Measurements from ENCODE around the gene ITCH. TPM values are rescaled to one million over a fixed set of nuclear protein-coding genes. Genes with fewer than 3 reads are reported as not detected.
A peak's percentile ranks its signal among the peaks of the same experiment; 100 is the strongest.
"Not testable (repeated sequence)": the region's sequence is repeated elsewhere in the genome, so short reads cannot be mapped to it uniquely, and the experiment has no call there.

The ITCH gene
- total RNA-seq, 1 experiment from 2014 or later, result 68.3 TPM

DNA sequence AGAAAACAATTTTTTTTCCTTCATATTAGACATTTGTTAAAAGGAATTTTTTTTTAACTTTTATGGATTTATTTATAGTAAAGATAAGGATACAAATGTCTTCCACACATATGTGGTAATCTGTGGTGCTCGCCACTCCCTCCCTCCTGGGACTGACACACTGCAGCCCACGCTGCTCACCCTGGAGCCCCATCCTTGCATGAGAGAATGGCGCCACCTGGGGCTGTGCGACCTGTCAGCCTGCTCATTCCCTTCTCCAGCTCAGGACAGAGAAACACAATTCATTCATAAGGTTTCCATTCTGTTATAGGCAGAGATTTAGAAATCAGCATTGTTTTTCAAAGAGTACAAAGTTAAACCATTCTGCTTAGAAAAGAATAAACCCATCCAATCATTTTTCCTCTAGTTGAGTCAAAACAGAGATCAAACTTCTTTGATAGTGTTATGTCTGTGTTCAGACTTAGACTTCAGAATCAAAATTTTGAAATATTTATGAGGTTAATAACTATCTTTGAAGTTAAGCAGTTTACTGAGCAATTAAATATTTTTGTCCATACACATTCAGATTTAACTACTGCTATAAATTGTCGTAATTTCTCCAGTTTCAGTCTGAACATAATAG lies 110.3 kb downstream of the ITCH start:
- Mint-ChIP-seq H3K27me3 (ENCODE audit: insufficient read depth, unreplicated experiment) (no peaks in the 10 kb centered on the region), H3K36me3 (ENCODE audit: insufficient read depth, unreplicated experiment) (peaks cover 61% of the 10 kb centered on the region), H3K27ac (ENCODE audit: low read depth, unreplicated experiment) (no peak overlapping the region), H3K9me3 (ENCODE audit: unreplicated experiment) (no peaks in the 10 kb centered on the region), H3K4me3 (ENCODE audit: unreplicated experiment) (no peak overlapping the region), H3K4me1 (ENCODE audit: insufficient read depth, unreplicated experiment) (peaks cover 9% of the 10 kb centered on the region)
- peak; percentile 59 for DNase-seq (ENCODE audit: unreplicated experiment)
- ChIA-PET POLR2A (interaction anchor here (0.9 to 2.0 kb wide), 4 partner anchors 16 to 161 kb away, joined by 3 to 6 read pairs (median 4); no protein-coding TSS in a partner anchor), CTCF (interaction anchor here (0.5 to 2.7 kb wide), 8 partner anchors 11 to 368 kb away, joined by 3 to 33 read pairs (median 3); no protein-coding TSS in a partner anchor)
- TF ChIP-seq, protein P1, sequence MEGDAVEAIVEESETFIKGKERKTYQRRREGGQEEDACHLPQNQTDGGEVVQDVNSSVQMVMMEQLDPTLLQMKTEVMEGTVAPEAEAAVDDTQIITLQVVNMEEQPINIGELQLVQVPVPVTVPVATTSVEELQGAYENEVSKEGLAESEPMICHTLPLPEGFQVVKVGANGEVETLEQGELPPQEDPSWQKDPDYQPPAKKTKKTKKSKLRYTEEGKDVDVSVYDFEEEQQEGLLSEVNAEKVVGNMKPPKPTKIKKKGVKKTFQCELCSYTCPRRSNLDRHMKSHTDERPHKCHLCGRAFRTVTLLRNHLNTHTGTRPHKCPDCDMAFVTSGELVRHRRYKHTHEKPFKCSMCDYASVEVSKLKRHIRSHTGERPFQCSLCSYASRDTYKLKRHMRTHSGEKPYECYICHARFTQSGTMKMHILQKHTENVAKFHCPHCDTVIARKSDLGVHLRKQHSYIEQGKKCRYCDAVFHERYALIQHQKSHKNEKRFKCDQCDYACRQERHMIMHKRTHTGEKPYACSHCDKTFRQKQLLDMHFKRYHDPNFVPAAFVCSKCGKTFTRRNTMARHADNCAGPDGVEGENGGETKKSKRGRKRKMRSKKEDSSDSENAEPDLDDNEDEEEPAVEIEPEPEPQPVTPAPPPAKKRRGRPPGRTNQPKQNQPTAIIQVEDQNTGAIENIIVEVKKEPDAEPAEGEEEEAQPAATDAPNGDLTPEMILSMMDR (IDR thresholded peaks at IDR 0.05; ENCODE audit: unreplicated experiment), result peak; percentile 36
- BruUV-seq (replicated peaks), result no TSS peak
- intact Hi-C loops (cut with micrococcal nuclease), result loop anchor here (1.0 kb wide), 1 partner anchor 161 kb away; no protein-coding TSS in a partner anchor

DNA sequence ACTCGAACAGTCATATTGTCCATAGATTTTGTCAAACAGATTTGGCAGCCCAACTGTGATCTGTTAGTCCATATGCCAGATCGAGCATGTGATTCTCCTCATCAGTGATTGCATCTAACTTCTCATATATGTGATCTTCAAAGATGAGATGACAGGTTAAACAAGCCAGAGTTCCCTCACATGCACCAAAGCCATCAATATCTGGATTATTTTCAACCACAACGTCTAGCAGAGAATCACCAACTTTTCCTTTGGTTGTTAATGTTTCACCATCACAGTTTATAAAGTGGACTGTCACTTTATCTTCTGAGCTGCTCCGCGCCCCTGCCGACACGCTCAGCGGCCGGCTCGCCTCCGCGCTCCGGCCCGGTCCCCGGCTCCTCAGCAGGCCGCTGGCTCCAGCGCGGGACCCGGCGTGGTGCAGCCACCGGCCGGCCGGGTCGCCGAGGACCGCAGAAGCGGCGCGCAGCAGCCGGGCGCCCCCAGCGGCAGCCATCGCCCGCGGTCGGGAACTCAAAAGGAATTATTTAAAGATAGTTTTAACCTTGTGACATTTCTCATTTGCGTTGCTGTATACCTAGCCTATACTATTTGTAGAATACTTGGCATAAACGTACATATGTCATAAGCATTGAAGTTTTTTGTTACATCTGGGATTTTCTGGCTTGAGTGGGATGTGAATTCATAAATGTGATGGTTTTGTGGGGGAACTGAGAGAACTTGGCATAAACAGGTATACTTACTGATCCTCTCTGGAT lies 113.1 kb downstream of the ITCH start:
- Mint-ChIP-seq H3K27ac (ENCODE audit: low read depth, unreplicated experiment) (no peak overlapping the region), H3K36me3 (ENCODE audit: insufficient read depth, unreplicated experiment) (peaks cover 60% of the 10 kb centered on the region), H3K9me3 (ENCODE audit: unreplicated experiment) (no peaks in the 10 kb centered on the region), H3K4me3 (ENCODE audit: unreplicated experiment) (no peak overlapping the region), H3K4me1 (ENCODE audit: insufficient read depth, unreplicated experiment) (peaks cover 9% of the 10 kb centered on the region), H3K27me3 (ENCODE audit: insufficient read depth, unreplicated experiment) (no peaks in the 10 kb centered on the region)
- ChIA-PET POLR2A (interaction anchor here (1.3 kb wide), 1 partner anchor 10 kb away, joined by 4 read pairs; no protein-coding TSS in a partner anchor), CTCF (interaction anchor here (0.6 to 4.4 kb wide), 7 partner anchors 34 to 197 kb away, joined by 3 to 34 read pairs (median 3); no protein-coding TSS in a partner anchor)
- BruUV-seq (replicated peaks), result no TSS peak
- TF ChIP-seq, protein P1 (IDR thresholded peaks at IDR 0.05; ENCODE audit: unreplicated experiment), result no peak
- DNase-seq (ENCODE audit: unreplicated experiment), result peak; percentile 17
- intact Hi-C loops (cut with micrococcal nuclease), result no loop called here

DNA sequence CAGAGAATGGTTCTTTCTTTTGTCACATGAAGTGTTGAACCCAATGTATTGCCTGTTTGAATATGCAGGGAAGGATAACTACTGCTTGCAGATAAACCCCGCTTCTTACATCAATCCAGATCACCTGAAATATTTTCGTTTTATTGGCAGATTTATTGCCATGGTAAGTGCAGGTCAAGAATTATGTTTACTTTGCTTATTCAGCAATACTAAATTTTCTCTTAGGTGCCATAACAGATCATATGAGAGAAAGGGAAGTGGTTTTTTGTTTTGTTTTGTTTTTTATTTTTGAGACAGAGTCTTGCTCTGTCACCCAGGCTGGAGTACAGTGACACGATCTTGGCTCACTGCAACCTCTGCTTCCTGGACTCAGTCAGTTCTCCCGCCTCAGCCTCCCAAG lies 116.6 kb downstream of the ITCH start:
- ChIA-PET CTCF (no interaction called here), POLR2A (interaction anchor here (0.6 kb wide), 1 partner anchor 1031 kb away, joined by 3 read pairs; no protein-coding TSS in a partner anchor)
- DNase-seq (ENCODE audit: unreplicated experiment), result no peak
- H3K9me3 Mint-ChIP-seq (ENCODE audit: unreplicated experiment), result no peaks in the 10 kb centered on the region
- intact Hi-C loops (cut with micrococcal nuclease), result no loop called here
- H3K27ac Mint-ChIP-seq (ENCODE audit: low read depth, unreplicated experiment), result no peak overlapping the region
- TF ChIP-seq, protein P1 (IDR thresholded peaks at IDR 0.05; ENCODE audit: unreplicated experiment), result no peak
- no TSS peak for BruUV-seq (replicated peaks)
- no peak overlapping the region for H3K4me3 Mint-ChIP-seq (ENCODE audit: unreplicated experiment)
- peaks cover 70% of the 10 kb centered on the region for H3K36me3 Mint-ChIP-seq (ENCODE audit: insufficient read depth, unreplicated experiment)
- no peaks in the 10 kb centered on the region for H3K4me1 Mint-ChIP-seq (ENCODE audit: insufficient read depth, unreplicated experiment)
- H3K27me3 Mint-ChIP-seq (ENCODE audit: insufficient read depth, unreplicated experiment), result no peaks in the 10 kb centered on the region

DNA sequence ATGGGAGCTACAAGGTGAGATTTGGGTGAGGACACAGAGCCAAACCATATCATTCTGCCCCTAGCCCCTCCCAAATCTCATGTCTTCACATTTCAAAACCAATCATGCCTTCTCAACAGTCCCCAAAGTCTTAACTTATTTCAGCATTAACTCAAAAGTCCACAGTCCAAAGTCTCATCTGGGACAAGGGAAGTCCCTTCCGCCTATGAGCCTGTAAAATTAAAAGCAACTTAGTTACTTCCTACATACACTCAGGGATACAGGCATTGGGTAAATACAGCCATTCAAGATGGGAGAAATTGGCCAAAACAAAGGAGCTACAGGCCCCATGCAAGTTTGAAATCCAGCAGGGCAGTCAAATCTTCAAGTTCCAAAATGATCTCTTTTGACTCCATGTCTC lies 119.1 kb downstream of the ITCH start:
- H3K36me3 Mint-ChIP-seq (ENCODE audit: insufficient read depth, unreplicated experiment), result peaks cover 75% of the 10 kb centered on the region
- H3K9me3 Mint-ChIP-seq (ENCODE audit: unreplicated experiment); BruUV-seq (replicated peaks); POLR2A ChIA-PET; intact Hi-C loops (cut with micrococcal nuclease); H3K27me3 Mint-ChIP-seq (ENCODE audit: insufficient read depth, unreplicated experiment); H3K4me1 Mint-ChIP-seq (ENCODE audit: insufficient read depth, unreplicated experiment); H3K4me3 Mint-ChIP-seq (ENCODE audit: unreplicated experiment); H3K27ac Mint-ChIP-seq (ENCODE audit: low read depth, unreplicated experiment); DNase-seq (ENCODE audit: unreplicated experiment): not testable (repeated sequence)
- CTCF ChIA-PET, result interaction anchor here (0.6 to 1.1 kb wide), 2 partner anchors 56 to 63 kb away, joined by 3 read pairs; no protein-coding TSS in a partner anchor

DNA sequence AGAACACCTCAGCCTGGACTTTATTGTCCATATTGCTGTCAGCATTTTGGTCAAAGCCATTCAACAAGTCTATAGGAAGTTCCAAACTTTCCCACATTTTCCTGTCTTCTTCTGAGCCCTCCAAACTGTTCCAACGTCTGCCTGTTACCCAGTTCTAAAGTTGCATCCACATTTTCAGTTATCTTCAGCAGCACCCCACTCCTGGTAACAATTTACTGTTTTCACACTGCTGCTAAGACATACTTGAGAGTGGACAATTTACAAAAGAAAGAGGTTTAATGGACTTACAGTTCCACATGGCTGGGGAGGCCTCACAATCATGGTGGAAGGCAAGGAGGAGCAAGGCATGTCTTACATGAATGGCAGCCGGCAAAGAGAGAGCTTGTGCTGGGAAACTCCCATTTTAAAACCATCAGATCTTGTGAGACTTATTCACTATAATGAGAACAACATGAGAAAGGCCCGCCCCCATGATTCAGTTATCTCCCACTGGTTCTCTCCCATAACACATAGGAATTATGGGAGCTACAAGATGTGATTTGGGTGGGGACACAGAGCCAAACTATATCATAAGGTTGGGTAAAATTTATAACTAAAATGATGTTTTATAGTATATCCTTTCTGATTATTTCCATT lies 120.6 kb downstream of the ITCH start:
- BruUV-seq (replicated peaks); intact Hi-C loops (cut with micrococcal nuclease); H3K27ac Mint-ChIP-seq (ENCODE audit: low read depth, unreplicated experiment); H3K27me3 Mint-ChIP-seq (ENCODE audit: insufficient read depth, unreplicated experiment); H3K9me3 Mint-ChIP-seq (ENCODE audit: unreplicated experiment); H3K4me3 Mint-ChIP-seq (ENCODE audit: unreplicated experiment); H3K4me1 Mint-ChIP-seq (ENCODE audit: insufficient read depth, unreplicated experiment); DNase-seq (ENCODE audit: unreplicated experiment): not testable (repeated sequence)
- H3K36me3 Mint-ChIP-seq (ENCODE audit: insufficient read depth, unreplicated experiment), result peaks cover 78% of the 10 kb centered on the region
- ChIA-PET CTCF (interaction anchor here (2.1 to 7.8 kb wide), 2 partner anchors 10 to 170 kb away, joined by 7 to 48 read pairs; no protein-coding TSS in a partner anchor), POLR2A (interaction anchor here (0.7 to 2.5 kb wide), 3 partner anchors 12 to 31 kb away, joined by 3 to 8 read pairs (median 4); no protein-coding TSS in a partner anchor)
